ENCODE data around the gene PRR19. TPM values are rescaled to one million over a fixed set of nuclear protein-coding genes. Genes with fewer than 3 reads are reported as not detected.
A peak's percentile ranks its signal among the peaks of the same experiment; 100 is the strongest.

Gene PRR19, protein sequence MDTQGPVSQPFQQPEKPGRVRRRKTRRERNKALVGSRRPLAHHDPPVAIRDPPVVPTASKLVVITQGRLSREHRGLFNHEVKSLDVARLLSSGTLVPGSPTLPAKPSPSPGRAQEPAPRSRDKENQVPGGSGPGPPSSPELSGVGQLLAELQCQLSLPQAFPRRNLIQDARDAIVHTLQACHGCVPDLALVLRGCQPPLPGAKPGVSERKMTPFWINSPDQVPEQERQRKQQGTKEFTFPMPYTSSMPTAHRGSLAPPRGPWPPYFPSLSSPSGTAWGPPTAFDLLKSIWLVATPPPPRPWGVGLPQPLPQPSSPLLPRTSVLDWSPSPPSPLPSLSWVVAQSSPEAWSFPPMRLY
- total RNA-seq: 0.41 and 0.54 TPM in 2 replicates
- 0.14 TPM for total RNA-seq (2013)
- polyA plus RNA-seq: 0.26 and 0.39 TPM in 2 replicates
- 0.57 TPM in 1 of 2 replicates, not detected in the other for polyA minus RNA-seq

DNA sequence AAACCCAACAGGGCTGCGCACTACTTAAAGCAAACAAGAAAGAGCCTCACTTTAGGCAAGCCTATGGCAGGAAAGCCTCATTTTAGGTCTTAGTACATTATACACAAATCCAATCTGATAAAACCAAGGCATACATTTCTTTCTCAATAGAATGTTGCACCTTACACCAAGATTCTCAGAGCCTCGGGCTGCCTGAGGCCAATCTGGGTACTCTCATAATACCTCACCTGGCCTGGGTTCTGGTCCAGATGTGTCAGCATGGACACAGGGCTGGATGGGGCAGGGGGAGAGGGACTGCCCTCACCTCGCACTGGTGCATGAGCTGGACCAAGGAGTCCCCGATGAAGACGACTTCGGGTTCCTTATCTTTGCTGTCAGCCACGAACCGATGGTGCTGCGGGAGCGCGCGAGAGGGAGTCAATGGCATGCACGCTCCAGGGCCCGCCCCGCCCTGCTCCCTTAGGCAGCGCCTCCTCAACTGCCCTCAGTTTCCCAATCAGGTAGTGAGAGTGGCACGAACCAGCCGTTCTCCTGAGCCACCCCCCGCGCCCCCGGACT lies at the start of gene PRR19:
Gene PRR19 (plus strand): TSS at position 487 of the 558 bp plus-strand sequence. CDS start 7,453 bp downstream, outside the sequence.
- Histone ChIP-seq H3K9me3 (ENCODE audit: control extremely low read depth in 1 of 3, control insufficient read depth in 2 of 3, insufficient read depth in 1 of 3, low read length in 2 of 3) (no peaks in the 10 kb centered on the region), H3K4me2 (replicated peaks; ENCODE audit: low read depth, low read length, poor library complexity, severe bottlenecking) (peak within 1 kb of the TSS; percentile 85), H3K27ac (ENCODE audit: low read length in 2 of 2) (peak within 1 kb of the TSS in 1 of 2 donors; percentile 3), H2AFZ (ENCODE audit: insufficient read depth, low read depth, low read length, poor library complexity, severe bottlenecking) (peak within 1 kb of the TSS; percentile 81), H3K9ac (ENCODE audit: low read length) (peak within 1 kb of the TSS; percentile 75), H3K36me3 (replicated peaks in 1 of 2; ENCODE audit: control extremely low read depth in 1 of 2, control insufficient read depth in 1 of 2, extremely low read depth in 1 of 2, insufficient read depth in 2 of 2, low read length in 1 of 2) (peaks cover 0 to 2% of the 10 kb centered on the region in 2 experiments), H3K4me3 (ENCODE audit: control extremely low read depth in 1 of 5, extremely low read depth in 1 of 5, insufficient read depth in 1 of 5, low read depth in 2 of 5, low read length in 4 of 5) (peak within 1 kb of the TSS; percentile 42 to 80 (median 66)), H3K4me1 (ENCODE audit: control insufficient read depth in 2 of 2, insufficient read depth in 2 of 2, low read length in 2 of 2) (peaks cover 17 to 22% of the 10 kb centered on the region in 2 donors), H4K20me1 (ENCODE audit: control insufficient read depth, insufficient read depth, low read length, poor library complexity, severe bottlenecking) (no peaks in the 10 kb centered on the region), H3K27me3 (replicated peaks in 1 of 4; ENCODE audit: control extremely low read depth in 1 of 4, control insufficient read depth in 3 of 4, insufficient read depth in 4 of 4, low read length in 3 of 4) (no peaks in the 10 kb centered on the region), H3K79me2 (ENCODE audit: control insufficient read depth, insufficient read depth, low read length) (no peaks in the 10 kb centered on the region)
- ATAC-seq (ENCODE audit: low read depth) (peak; percentile 3), DNase-seq (no peak)
- peaks cover 25% of the 10 kb centered on the region for H3K4me1 Mint-ChIP-seq
- no peak for TF ChIP-seq EZH2 (IDR thresholded peaks at IDR 0.05; ENCODE audit: borderline replicate concordance, insufficient read depth, low read depth, low read length, poor library complexity, severe bottlenecking)
- TF ChIP-seq, protein P1, sequence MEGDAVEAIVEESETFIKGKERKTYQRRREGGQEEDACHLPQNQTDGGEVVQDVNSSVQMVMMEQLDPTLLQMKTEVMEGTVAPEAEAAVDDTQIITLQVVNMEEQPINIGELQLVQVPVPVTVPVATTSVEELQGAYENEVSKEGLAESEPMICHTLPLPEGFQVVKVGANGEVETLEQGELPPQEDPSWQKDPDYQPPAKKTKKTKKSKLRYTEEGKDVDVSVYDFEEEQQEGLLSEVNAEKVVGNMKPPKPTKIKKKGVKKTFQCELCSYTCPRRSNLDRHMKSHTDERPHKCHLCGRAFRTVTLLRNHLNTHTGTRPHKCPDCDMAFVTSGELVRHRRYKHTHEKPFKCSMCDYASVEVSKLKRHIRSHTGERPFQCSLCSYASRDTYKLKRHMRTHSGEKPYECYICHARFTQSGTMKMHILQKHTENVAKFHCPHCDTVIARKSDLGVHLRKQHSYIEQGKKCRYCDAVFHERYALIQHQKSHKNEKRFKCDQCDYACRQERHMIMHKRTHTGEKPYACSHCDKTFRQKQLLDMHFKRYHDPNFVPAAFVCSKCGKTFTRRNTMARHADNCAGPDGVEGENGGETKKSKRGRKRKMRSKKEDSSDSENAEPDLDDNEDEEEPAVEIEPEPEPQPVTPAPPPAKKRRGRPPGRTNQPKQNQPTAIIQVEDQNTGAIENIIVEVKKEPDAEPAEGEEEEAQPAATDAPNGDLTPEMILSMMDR (IDR thresholded peaks at IDR 0.05): no peak
- intact Hi-C loops (cut with micrococcal nuclease): loop anchor here (1.0 kb wide), 6 partner anchors 18 to 122 kb away; partner anchors contain the start of genes MEGF8 and ZNF526
- CTCF ChIA-PET: interaction anchor here (0.5 to 1.4 kb wide), 8 partner anchors 13 to 231 kb away, joined by 3 to 4 read pairs (median 3); partner anchors contain the start of gene POU2F2
- peak within 1 kb of the TSS; percentile 91 for H3K4me3 Mint-ChIP-seq
- H3K27me3 Mint-ChIP-seq: no peaks in the 10 kb centered on the region
- POLR2A ChIA-PET: interaction anchor here (0.7 to 1.6 kb wide), 11 partner anchors 14 to 343 kb away, joined by 3 to 13 read pairs (median 4); partner anchors contain the start of genes GSK3A and RABAC1
- peak within 1 kb of the TSS; percentile 78 for H3K27ac Mint-ChIP-seq
- WGBS (ENCODE audit: insufficient coverage): 6% methylated on average over 20 of the region's 21 CpGs
- H3K9me3 Mint-ChIP-seq (ENCODE audit: insufficient read depth): no peaks in the 10 kb centered on the region

Data from B cell (primary cell).